ENCODE data around the gene NUP210L.

- TF ChIP-seq, protein P1, sequence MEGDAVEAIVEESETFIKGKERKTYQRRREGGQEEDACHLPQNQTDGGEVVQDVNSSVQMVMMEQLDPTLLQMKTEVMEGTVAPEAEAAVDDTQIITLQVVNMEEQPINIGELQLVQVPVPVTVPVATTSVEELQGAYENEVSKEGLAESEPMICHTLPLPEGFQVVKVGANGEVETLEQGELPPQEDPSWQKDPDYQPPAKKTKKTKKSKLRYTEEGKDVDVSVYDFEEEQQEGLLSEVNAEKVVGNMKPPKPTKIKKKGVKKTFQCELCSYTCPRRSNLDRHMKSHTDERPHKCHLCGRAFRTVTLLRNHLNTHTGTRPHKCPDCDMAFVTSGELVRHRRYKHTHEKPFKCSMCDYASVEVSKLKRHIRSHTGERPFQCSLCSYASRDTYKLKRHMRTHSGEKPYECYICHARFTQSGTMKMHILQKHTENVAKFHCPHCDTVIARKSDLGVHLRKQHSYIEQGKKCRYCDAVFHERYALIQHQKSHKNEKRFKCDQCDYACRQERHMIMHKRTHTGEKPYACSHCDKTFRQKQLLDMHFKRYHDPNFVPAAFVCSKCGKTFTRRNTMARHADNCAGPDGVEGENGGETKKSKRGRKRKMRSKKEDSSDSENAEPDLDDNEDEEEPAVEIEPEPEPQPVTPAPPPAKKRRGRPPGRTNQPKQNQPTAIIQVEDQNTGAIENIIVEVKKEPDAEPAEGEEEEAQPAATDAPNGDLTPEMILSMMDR (conservative IDR thresholded peaks at IDR 0.05): no peak
- TF ChIP-seq EZH2 (IDR thresholded peaks at IDR 0.05; ENCODE audit: low read depth): no peak
Observed at GRCh38 chr1:153968972-153969371, 185.9 kb downstream of the NUP210L start.
